PC-3 (cell line): ENCODE results near the gene SPC25. TPM values are rescaled to one million over a fixed set of nuclear protein-coding genes. Genes with fewer than 3 reads are reported as not detected.

Source experiments
- ATAC-seq: fragments of 200-7000 bp; cut with Tn5 transposase; 2 replicates; pipeline ENCODE4 v1.9.1; 2020; ENCODE audit warnings: mild to moderate bottlenecking, moderate library complexity
- BruUV-seq: library from RNA; stranded (reverse); fragments of 400-500 nt; replicated peaks from 2 replicates; lab custom pipeline; 2021; lab: Mats Ljungman, UMichigan
- CTCF ChIA-PET: fragments of 300-600 bp; sonication (Branson Sonifier 250); formaldehyde crosslinking; loops from one replicate; lab custom pipeline; 2022; ENCODE audit warnings: antibody characterized with exemption; lab: Charles Lee
- POLR2A ChIA-PET: fragments of 300-600 bp; sonication (Branson Sonifier 250); formaldehyde crosslinking; loops from one replicate; lab custom pipeline; 2022; ENCODE audit warnings: antibody characterized with exemption; ENCODE audit not compliant: unreplicated experiment; lab: Charles Lee
- DNase-seq: peaks from one replicate; pipeline ENCODE4 v3.0.0-alpha.2; 2015
- H2AFZ ChIP-seq: fragments of 300-600 bp; sonication (generic); 2 replicates; pipeline ENCODE4 v1.6.0; 2016; ENCODE audit warnings: antibody characterized with exemption, low read length
- H3F3A ChIP-seq: fragments of 300-600 bp; sonication (generic); one replicate; pipeline ENCODE4 v1.6.0; 2017; ENCODE audit warnings: antibody characterized with exemption, low read length, control low read depth, mild to moderate bottlenecking; ENCODE audit not compliant: unreplicated experiment
- H3K27ac ChIP-seq: fragments of 300-600 bp; sonication (generic); 2 replicates; pipeline ENCODE4 v1.5.1; 2016; ENCODE audit warnings: mild to moderate bottlenecking, low read length
- H3K27me3 ChIP-seq: fragments of 300-600 bp; sonication (generic); 2 replicates; pipeline ENCODE4 v1.6.1; 2016; ENCODE audit warnings: low read length, mixed read lengths
- H3K36me3 ChIP-seq: fragments of 300-600 bp; sonication (generic); 2 replicates; pipeline ENCODE4 v1.6.1; 2016; ENCODE audit warnings: low read depth, mixed run types, low read length, mixed read lengths
- H3K4me1 ChIP-seq: fragments of 300-600 bp; sonication (generic); 2 replicates; pipeline ENCODE4 v1.5.1; 2016; ENCODE audit warnings: low read length; ENCODE audit not compliant: insufficient read depth
- H3K4me2 ChIP-seq: fragments of 300-600 bp; sonication (generic); 2 replicates; pipeline ENCODE4 v1.6.0; 2016; ENCODE audit warnings: low read length
- H3K4me3 ChIP-seq: fragments of 300-600 bp; sonication (generic); 2 replicates; pipeline ENCODE4 v1.5.1; 2016; ENCODE audit warnings: mild to moderate bottlenecking, low read length, mixed read lengths
- H3K79me2 ChIP-seq: fragments of 300-600 bp; sonication (generic); 2 replicates; pipeline ENCODE4 v1.6.1; 2017; ENCODE audit warnings: low read length, mixed read lengths
- H3K9ac ChIP-seq: fragments of 300-600 bp; sonication (generic); 2 replicates; pipeline ENCODE4 v1.6.0; 2016; ENCODE audit warnings: mild to moderate bottlenecking, low read length
- H3K9me2 ChIP-seq: fragments of 300-600 bp; sonication (generic); replicated peaks from 2 replicates; pipeline ENCODE4 v1.6.1; 2016; ENCODE audit warnings: mixed run types, low read length, mixed read lengths
- H3K9me3 ChIP-seq: fragments of 300-600 bp; sonication (generic); 2 replicates; pipeline ENCODE4 v1.6.1; 2016; ENCODE audit warnings: low read length, mixed read lengths
- H4K20me1 ChIP-seq: fragments of 300-600 bp; sonication (generic); 2 replicates; pipeline ENCODE4 v1.6.1; 2016; ENCODE audit warnings: low read length, mixed read lengths
- CTCF ChIP-seq: fragments of 300-600 bp; sonication (generic); conservative IDR thresholded peaks from 2 replicates; pipeline ENCODE4 v1.5.1; 2017; ENCODE audit warnings: antibody characterized with exemption, low read depth, mild to moderate bottlenecking, low read length
- EZH2 ChIP-seq: fragments of 300-600 bp; sonication (generic); IDR thresholded peaks from one replicate; pipeline ENCODE4 v1.6.1; 2017; ENCODE audit warnings: antibody characterized with exemption, mild to moderate bottlenecking, low read length; ENCODE audit not compliant: unreplicated experiment
- EZH2phosphoT487 ChIP-seq: fragments of 300-600 bp; sonication (generic); IDR thresholded peaks from 2 replicates; pipeline ENCODE4 v1.6.1; 2018; ENCODE audit warnings: mild to moderate bottlenecking, antibody characterized with exemption, low read length, borderline replicate concordance
- intact Hi-C: fragments of 100-400 bp; cut with micrococcal nuclease; formaldehyde crosslinking; loops from 2 replicates; pipeline ENCODE4 v1.9.0; 2023
- total RNA-seq: library from RNA; depleted of rRNA; stranded (reverse); fragments of >200 nt; gene quantifications from 2 replicates; pipeline ENCODE4 v1.2.3, GENCODE V29; 2014

Gene SPC25
- total RNA-seq, 1 experiment from 2014 or later, result 11.1 TPM

GRCh38 chr2:168843253-168843652 is 47.0 kb downstream of the SPC25 start:
- Histone ChIP-seq H3K9me3 (no peaks in the 10 kb centered on the region), H3K4me2 (no peak overlapping the region), H2AFZ (no peak overlapping the region), H3K27ac (no peak overlapping the region), H3K79me2 (no peaks in the 10 kb centered on the region), H3K9me2 (no peaks in the 10 kb centered on the region), H3K4me3 (no peak overlapping the region), H3F3A (no peaks in the 10 kb centered on the region), H3K4me1 (no peaks in the 10 kb centered on the region), H3K9ac (no peak overlapping the region), H3K27me3 (no peaks in the 10 kb centered on the region), H4K20me1 (no peaks in the 10 kb centered on the region), H3K36me3 (no peaks in the 10 kb centered on the region)
- no TSS peak for BruUV-seq
- ATAC-seq, result no peak
- intact Hi-C loops, result no loop called here
- no peak for DNase-seq
- TF ChIP-seq EZH2 (no peak), EZH2phosphoT487 (no peak)
- ChIA-PET POLR2A (no interaction called here), CTCF (no interaction called here)

- DNase-seq (no peak), ATAC-seq (no peak)
- TF ChIP-seq CTCF, result no peak
- no peak for TF ChIP-seq EZH2
- no peak for TF ChIP-seq EZH2phosphoT487
- POLR2A ChIA-PET, result no interaction called here
- no peaks in the 10 kb centered on the region for H3K9me2 ChIP-seq
- CTCF ChIA-PET, result no interaction called here
- no peak overlapping the region for H3K4me3 ChIP-seq
- H3K9me3 ChIP-seq, result no peaks in the 10 kb centered on the region
- H3K36me3 ChIP-seq, result no peaks in the 10 kb centered on the region
- no peaks in the 10 kb centered on the region for H3K4me1 ChIP-seq
- intact Hi-C loops, result no loop called here
- H2AFZ ChIP-seq, result no peak overlapping the region
- no TSS peak for BruUV-seq
- no peaks in the 10 kb centered on the region for H3K27me3 ChIP-seq
- no peak overlapping the region for H3K4me2 ChIP-seq
- H4K20me1 ChIP-seq, result no peaks in the 10 kb centered on the region
- H3K27ac ChIP-seq, result no peak overlapping the region
- H3K79me2 ChIP-seq, result no peaks in the 10 kb centered on the region
- no peak overlapping the region for H3K9ac ChIP-seq
- H3F3A ChIP-seq, result no peaks in the 10 kb centered on the region
Measured at GRCh38 chr2:168841445-168841844, 48.8 kb downstream of the SPC25 start.

- no peak for DNase-seq
- ChIA-PET CTCF (no interaction called here), POLR2A (no interaction called here)
- H3K27ac ChIP-seq, result no peak overlapping the region
- no TSS peak for BruUV-seq
- no peaks in the 10 kb centered on the region for H3K27me3 ChIP-seq
- H3K4me3 ChIP-seq, result no peak overlapping the region
- intact Hi-C loops, result no loop called here
- no peaks in the 10 kb centered on the region for H3F3A ChIP-seq
- no peaks in the 10 kb centered on the region for H3K79me2 ChIP-seq
- H3K9ac ChIP-seq, result no peak overlapping the region
- no peaks in the 10 kb centered on the region for H3K4me1 ChIP-seq
- H3K36me3 ChIP-seq, result no peaks in the 10 kb centered on the region
- no peaks in the 10 kb centered on the region for H3K9me2 ChIP-seq
- no peaks in the 10 kb centered on the region for H4K20me1 ChIP-seq
- TF ChIP-seq EZH2 (no peak), CTCF (no peak), EZH2phosphoT487 (no peak)
- no peak overlapping the region for H3K4me2 ChIP-seq
- H2AFZ ChIP-seq, result no peak overlapping the region
- no peaks in the 10 kb centered on the region for H3K9me3 ChIP-seq
- ATAC-seq, result no peak
Measured at GRCh38 chr2:168835969-168836368, 54.3 kb downstream of the SPC25 start.
